HepG2 (cell line): ENCODE data around the gene CALML6. TPM values are rescaled to one million over a fixed set of nuclear protein-coding genes. Genes with fewer than 3 reads are reported as not detected.

Source experiments
- DMAP1 ChIP-seq: IDR thresholded peaks from 2 replicates; pipeline ENCODE4 v1.6.1; 2016
- PRMT3 ChIP-seq: sonication (generic); formaldehyde crosslinking; IDR thresholded peaks from 2 replicates; pipeline ENCODE4 v1.8.1; 2022; ENCODE audit warnings: low read depth, mild to moderate bottlenecking, moderate library complexity, missing genetic modification reagents, borderline replicate concordance
- RARG ChIP-seq: sonication (generic); formaldehyde crosslinking; IDR thresholded peaks from 2 replicates; pipeline ENCODE4 v1.4.0; 2020; ENCODE audit warnings: low read depth, mild to moderate bottlenecking, missing genetic modification reagents
- SOX13 ChIP-seq, 3 experiments: fragments of 450-650 bp in 1 of 3; sonication (generic) in 1 of 3; formaldehyde crosslinking in 1 of 3; IDR thresholded peaks in 2 of 3; conservative IDR thresholded peaks in 1 of 3; 2 replicates each; pipeline versions ENCODE4 v1.5.0 to v1.6.1; 2016 to 2020; ENCODE audit warnings: antibody characterized with exemption in 1 of 3, mild to moderate bottlenecking in 1 of 3, missing compliant biosample characterization in 1 of 3, missing genetic modification reagents in 1 of 3, moderate library complexity in 1 of 3
- SRSF1 ChIP-seq: fragments of 200-400 bp; formaldehyde crosslinking; optimal IDR thresholded peaks from 2 replicates; pipeline ENCODE3; 2017; ENCODE audit warnings: mild to moderate bottlenecking, low read depth, low read length, moderate library complexity
- TAF15 ChIP-seq: fragments of 200-400 bp; formaldehyde crosslinking; IDR thresholded peaks from one replicate; pipeline ENCODE4 v1.6.1; 2018; ENCODE audit warnings: mild to moderate bottlenecking, low read depth, low read length; ENCODE audit not compliant: poor library complexity, severe bottlenecking
- TGIF2 ChIP-seq: IDR thresholded peaks from 2 replicates; pipeline ENCODE4 v1.6.1; 2016; ENCODE audit warnings: control low read depth, missing compliant biosample characterization
- ZFP36 ChIP-seq: fragments of 150-350 bp; IDR thresholded peaks from 2 replicates; pipeline ENCODE4 v1.6.1; 2018; ENCODE audit warnings: borderline replicate concordance, low read length, low read depth; ENCODE audit not compliant: partially characterized antibody
- ZFP41 ChIP-seq: sonication (generic); formaldehyde crosslinking; IDR thresholded peaks from 2 replicates; pipeline ENCODE4 v1.4.0; 2020; ENCODE audit warnings: mild to moderate bottlenecking, missing genetic modification reagents, borderline replicate concordance
- ZFP90 ChIP-seq: sonication (generic); formaldehyde crosslinking; IDR thresholded peaks from 2 replicates; pipeline ENCODE4 v1.8.0; 2022; ENCODE audit warnings: missing genetic modification reagents, mild to moderate bottlenecking, inconsistent platforms, borderline replicate concordance
- ZNF552 ChIP-seq: sonication (generic); formaldehyde crosslinking; IDR thresholded peaks from 2 replicates; pipeline ENCODE4 v1.9.0; 2022; ENCODE audit warnings: missing genetic modification reagents, mild to moderate bottlenecking, borderline replicate concordance
- ZNF558 ChIP-seq: sonication (generic); formaldehyde crosslinking; IDR thresholded peaks from 2 replicates; pipeline ENCODE4 v1.9.0; 2022; ENCODE audit warnings: mild to moderate bottlenecking, missing genetic modification reagents, borderline replicate concordance
- ZNF709 ChIP-seq: sonication (generic); formaldehyde crosslinking; IDR thresholded peaks from 2 replicates; pipeline ENCODE4 v1.5.0; 2020; ENCODE audit warnings: mild to moderate bottlenecking, missing genetic modification reagents
- polyA plus RNA-seq, 8 experiments: library from polyadenylated mRNA; depleted of rRNA in 3 of 8; stranded (reverse) in 7 of 8; unstranded in 1 of 8; fragments of >200 nt; fragmentation: Illumina TruSeq in 4 of 8; extraction: Trizol in 4 of 8; gene quantifications; 2 replicates each; pipeline versions ENCODE4 v1.2.1 to v1.2.3, GENCODE V29; 2011 to 2016; ENCODE audit warnings: low read depth in 4 of 8, missing spikeins in 1 of 8, mixed read lengths in 1 of 8; ENCODE audit not compliant: insufficient read depth in 1 of 8
- total RNA-seq, 5 experiments: library from RNA; depleted of rRNA; stranded (reverse); fragments of >200 nt; fragmentation: Illumina TruSeq; extraction: Trizol; gene quantifications; 2 replicates each; pipeline ENCODE4 v1.2.3, GENCODE V29; 2016; ENCODE audit warnings: low read depth in 1 of 5
- TF ChIP-seq, protein P1 (sequence below): sonication (generic); formaldehyde crosslinking; IDR thresholded peaks from 2 replicates; pipeline ENCODE4 v1.4.0; 2020; ENCODE audit warnings: missing genetic modification reagents, borderline replicate concordance
- TF ChIP-seq, protein P2 (sequence below): sonication (generic); formaldehyde crosslinking; IDR thresholded peaks from 2 replicates; pipeline ENCODE4 v1.4.0; 2020; ENCODE audit warnings: missing genetic modification reagents, borderline replicate concordance
- TF ChIP-seq, protein P3 (sequence below): sonication (generic); formaldehyde crosslinking; IDR thresholded peaks from 2 replicates; pipeline ENCODE4 v1.8.1; 2023; ENCODE audit warnings: missing genetic modification reagents, mild to moderate bottlenecking, borderline replicate concordance
- TF ChIP-seq, protein P4 (sequence below): sonication (generic); formaldehyde crosslinking; IDR thresholded peaks from 2 replicates; pipeline ENCODE4 v1.5.0; 2020; ENCODE audit warnings: missing genetic modification reagents, mild to moderate bottlenecking, borderline replicate concordance
- TF ChIP-seq, protein P5 (sequence below): sonication (generic); formaldehyde crosslinking; IDR thresholded peaks from 2 replicates; pipeline ENCODE4 v1.4.0; 2020; ENCODE audit warnings: missing genetic modification reagents
- TF ChIP-seq, protein P6 (sequence below): sonication (generic); formaldehyde crosslinking; IDR thresholded peaks from 2 replicates; pipeline ENCODE4 v1.5.0; 2020; ENCODE audit warnings: missing genetic modification reagents

Gene CALML6
- total and polyA plus RNA-seq, 2 of the 13 experiments (the other 11 are each of a cell fraction or from before 2014, with no cell fraction given): 0.11 to 0.12 TPM

DNA sequence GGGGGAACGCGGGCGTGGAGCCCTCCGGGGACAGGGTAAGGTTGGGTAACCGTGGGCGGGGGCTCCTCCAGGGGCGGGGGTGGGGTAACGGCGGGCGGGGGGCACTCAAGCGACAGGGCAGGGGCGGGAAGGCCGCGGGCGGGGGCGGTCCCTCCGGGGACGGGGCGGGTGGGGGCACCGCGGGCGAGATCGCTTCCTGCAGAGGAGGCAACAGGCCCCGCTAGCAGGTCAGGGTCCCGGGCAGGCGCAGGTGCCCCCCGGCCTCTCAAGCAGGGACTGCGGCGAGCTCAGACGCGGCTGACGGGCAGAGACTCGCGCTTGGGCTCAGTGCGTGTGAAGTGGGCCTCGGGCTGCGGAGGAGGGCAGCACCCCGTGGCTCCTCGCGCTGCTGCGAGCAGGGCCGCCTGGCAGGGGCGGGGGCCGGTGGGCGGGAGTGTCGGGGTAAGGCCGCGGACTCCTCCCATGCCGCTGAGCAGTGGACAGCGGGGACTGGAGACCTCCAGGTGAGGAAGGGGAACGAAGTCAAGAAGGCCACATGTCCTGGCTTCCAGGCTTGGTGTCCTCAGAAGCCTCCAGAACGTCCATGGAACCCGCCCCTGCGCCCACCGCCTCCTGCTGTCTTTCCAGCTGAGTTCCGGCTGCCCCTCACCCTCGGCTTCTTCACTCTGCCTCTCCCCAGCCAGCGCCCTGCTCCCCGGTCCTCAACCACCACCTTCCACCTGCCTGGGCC lies 23.5 kb upstream of the CALML6 start (continued):
- TF ChIP-seq, protein P1, sequence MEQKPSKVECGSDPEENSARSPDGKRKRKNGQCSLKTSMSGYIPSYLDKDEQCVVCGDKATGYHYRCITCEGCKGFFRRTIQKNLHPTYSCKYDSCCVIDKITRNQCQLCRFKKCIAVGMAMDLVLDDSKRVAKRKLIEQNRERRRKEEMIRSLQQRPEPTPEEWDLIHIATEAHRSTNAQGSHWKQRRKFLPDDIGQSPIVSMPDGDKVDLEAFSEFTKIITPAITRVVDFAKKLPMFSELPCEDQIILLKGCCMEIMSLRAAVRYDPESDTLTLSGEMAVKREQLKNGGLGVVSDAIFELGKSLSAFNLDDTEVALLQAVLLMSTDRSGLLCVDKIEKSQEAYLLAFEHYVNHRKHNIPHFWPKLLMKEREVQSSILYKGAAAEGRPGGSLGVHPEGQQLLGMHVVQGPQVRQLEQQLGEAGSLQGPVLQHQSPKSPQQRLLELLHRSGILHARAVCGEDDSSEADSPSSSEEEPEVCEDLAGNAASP (CRISPR knock-in tag): no peak
- TF ChIP-seq, protein P2, sequence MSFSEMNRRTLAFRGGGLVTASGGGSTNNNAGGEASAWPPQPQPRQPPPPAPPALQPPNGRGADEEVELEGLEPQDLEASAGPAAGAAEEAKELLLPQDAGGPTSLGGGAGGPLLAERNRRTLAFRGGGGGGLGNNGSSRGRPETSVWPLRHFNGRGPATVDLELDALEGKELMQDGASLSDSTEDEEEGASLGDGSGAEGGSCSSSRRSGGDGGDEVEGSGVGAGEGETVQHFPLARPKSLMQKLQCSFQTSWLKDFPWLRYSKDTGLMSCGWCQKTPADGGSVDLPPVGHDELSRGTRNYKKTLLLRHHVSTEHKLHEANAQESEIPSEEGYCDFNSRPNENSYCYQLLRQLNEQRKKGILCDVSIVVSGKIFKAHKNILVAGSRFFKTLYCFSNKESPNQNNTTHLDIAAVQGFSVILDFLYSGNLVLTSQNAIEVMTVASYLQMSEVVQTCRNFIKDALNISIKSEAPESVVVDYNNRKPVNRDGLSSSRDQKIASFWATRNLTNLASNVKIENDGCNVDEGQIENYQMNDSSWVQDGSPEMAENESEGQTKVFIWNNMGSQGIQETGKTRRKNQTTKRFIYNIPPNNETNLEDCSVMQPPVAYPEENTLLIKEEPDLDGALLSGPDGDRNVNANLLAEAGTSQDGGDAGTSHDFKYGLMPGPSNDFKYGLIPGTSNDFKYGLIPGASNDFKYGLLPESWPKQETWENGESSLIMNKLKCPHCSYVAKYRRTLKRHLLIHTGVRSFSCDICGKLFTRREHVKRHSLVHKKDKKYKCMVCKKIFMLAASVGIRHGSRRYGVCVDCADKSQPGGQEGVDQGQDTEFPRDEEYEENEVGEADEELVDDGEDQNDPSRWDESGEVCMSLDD (CRISPR knock-in tag): no peak
- TF ChIP-seq RARG (no peak), ZFP90 (CRISPR knock-in tag) (no peak), DMAP1 (CRISPR knock-in tag) (no peak), ZFP36 (no peak), TAF15 (no peak), ZFP41 (no peak), ZNF709 (CRISPR knock-in tag) (no peak), SOX13 (IDR thresholded peaks at IDR 0.05) (no peak), SOX13 (CRISPR knock-in tag; conservative IDR thresholded peaks at IDR 0.05 in 1 of 2, IDR thresholded peaks at IDR 0.05 in 1 of 2) (no peak), ZNF552 (no peak), TGIF2 (CRISPR knock-in tag) (no peak), SRSF1 (no peak), PRMT3 (CRISPR knock-in tag) (no peak), ZNF558 (0 out of 2 replicates have a peak, but pooled peaks have one; percentile 61)
- TF ChIP-seq, protein P3, sequence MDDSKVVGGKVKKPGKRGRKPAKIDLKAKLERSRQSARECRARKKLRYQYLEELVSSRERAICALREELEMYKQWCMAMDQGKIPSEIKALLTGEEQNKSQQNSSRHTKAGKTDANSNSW (CRISPR knock-in tag): no peak
- TF ChIP-seq, protein P4, sequence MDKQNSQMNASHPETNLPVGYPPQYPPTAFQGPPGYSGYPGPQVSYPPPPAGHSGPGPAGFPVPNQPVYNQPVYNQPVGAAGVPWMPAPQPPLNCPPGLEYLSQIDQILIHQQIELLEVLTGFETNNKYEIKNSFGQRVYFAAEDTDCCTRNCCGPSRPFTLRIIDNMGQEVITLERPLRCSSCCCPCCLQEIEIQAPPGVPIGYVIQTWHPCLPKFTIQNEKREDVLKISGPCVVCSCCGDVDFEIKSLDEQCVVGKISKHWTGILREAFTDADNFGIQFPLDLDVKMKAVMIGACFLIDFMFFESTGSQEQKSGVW (CRISPR knock-in tag): no peak
- TF ChIP-seq, protein P5, sequence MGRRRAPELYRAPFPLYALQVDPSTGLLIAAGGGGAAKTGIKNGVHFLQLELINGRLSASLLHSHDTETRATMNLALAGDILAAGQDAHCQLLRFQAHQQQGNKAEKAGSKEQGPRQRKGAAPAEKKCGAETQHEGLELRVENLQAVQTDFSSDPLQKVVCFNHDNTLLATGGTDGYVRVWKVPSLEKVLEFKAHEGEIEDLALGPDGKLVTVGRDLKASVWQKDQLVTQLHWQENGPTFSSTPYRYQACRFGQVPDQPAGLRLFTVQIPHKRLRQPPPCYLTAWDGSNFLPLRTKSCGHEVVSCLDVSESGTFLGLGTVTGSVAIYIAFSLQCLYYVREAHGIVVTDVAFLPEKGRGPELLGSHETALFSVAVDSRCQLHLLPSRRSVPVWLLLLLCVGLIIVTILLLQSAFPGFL (CRISPR knock-in tag): no peak
- TF ChIP-seq, protein P6, sequence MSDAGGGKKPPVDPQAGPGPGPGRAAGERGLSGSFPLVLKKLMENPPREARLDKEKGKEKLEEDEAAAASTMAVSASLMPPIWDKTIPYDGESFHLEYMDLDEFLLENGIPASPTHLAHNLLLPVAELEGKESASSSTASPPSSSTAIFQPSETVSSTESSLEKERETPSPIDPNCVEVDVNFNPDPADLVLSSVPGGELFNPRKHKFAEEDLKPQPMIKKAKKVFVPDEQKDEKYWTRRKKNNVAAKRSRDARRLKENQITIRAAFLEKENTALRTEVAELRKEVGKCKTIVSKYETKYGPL (CRISPR knock-in tag): no peak
